ENCODE results near the gene ASB2. TPM values are rescaled to one million over a fixed set of nuclear protein-coding genes. Genes with fewer than 3 reads are reported as not detected.

The ASB2 gene
- total RNA-seq, 1 experiment from 2014 or later: not detected

GRCh38 chr14:93892923-93893558 is 83.3 kb downstream of the ASB2 start:
- H3K27ac Mint-ChIP-seq (ENCODE audit: unreplicated experiment): no peak overlapping the region
- no peak overlapping the region for H3K4me3 ChIP-seq (ENCODE audit: low read depth, low read length)
- CTCF ChIA-PET: no interaction called here

GRCh38 chr14:93892505-93892839 is 83.9 kb downstream of the ASB2 start:
- no peak for DNase-seq
- intact Hi-C loops (cut with micrococcal nuclease; ENCODE audit: unreplicated experiment): no loop called here
- TF ChIP-seq CTCF (IDR thresholded peaks at IDR 0.05; ENCODE audit: insufficient read depth in 1 of 2, low read depth in 1 of 2, low read length in 1 of 2, severe bottlenecking in 1 of 2, unreplicated experiment in 1 of 2): no peak
- Histone ChIP-seq H3K36me3 (ENCODE audit: control insufficient read depth, insufficient read depth, low read length) (no peaks in the 10 kb centered on the region), H3K9me3 (no peaks in the 10 kb centered on the region), H3K4me3 (ENCODE audit: low read depth, low read length) (no peak overlapping the region), H3K27me3 (replicated peaks; ENCODE audit: control insufficient read depth, insufficient read depth, low read length) (no peaks in the 10 kb centered on the region), H3K4me1 (no peaks in the 10 kb centered on the region; the same call in 1 of the 2 replicates)
- BruUV-seq (replicated peaks): no TSS peak
- CTCF ChIA-PET: no interaction called here
- Mint-ChIP-seq H3K27me3 (ENCODE audit: insufficient read depth, unreplicated experiment) (peaks cover 13% of the 10 kb centered on the region), H3K27ac (ENCODE audit: unreplicated experiment) (no peak overlapping the region), H3K4me3 (ENCODE audit: unreplicated experiment) (no peak overlapping the region), H3K9me3 (ENCODE audit: unreplicated experiment) (no peaks in the 10 kb centered on the region), H3K36me3 (ENCODE audit: insufficient read depth, unreplicated experiment) (no peaks in the 10 kb centered on the region), H3K4me1 (ENCODE audit: low read depth, unreplicated experiment) (no peaks in the 10 kb centered on the region)
- POLR2A ChIA-PET: no interaction called here

More at GRCh38 chr14:93892923-93893558, 83.3 kb downstream of the ASB2 start:
- no peaks in the 10 kb centered on the region for H3K36me3 ChIP-seq (ENCODE audit: control insufficient read depth, insufficient read depth, low read length)
- DNase-seq: peak; percentile 68 to 80
- H3K4me3 Mint-ChIP-seq (ENCODE audit: unreplicated experiment): no peak overlapping the region
- intact Hi-C loops (cut with micrococcal nuclease; ENCODE audit: unreplicated experiment): loop anchor here (1.0 kb wide), 1 partner anchor 238 kb away; no protein-coding TSS in a partner anchor
- no peaks in the 10 kb centered on the region for H3K36me3 Mint-ChIP-seq (ENCODE audit: insufficient read depth, unreplicated experiment)
- no TSS peak for BruUV-seq (replicated peaks)
- peaks cover 11% of the 10 kb centered on the region for H3K27me3 Mint-ChIP-seq (ENCODE audit: insufficient read depth, unreplicated experiment)
- no peaks in the 10 kb centered on the region; the same call in 1 of the 2 replicates for H3K4me1 ChIP-seq
- H3K4me1 Mint-ChIP-seq (ENCODE audit: low read depth, unreplicated experiment): no peaks in the 10 kb centered on the region
- H3K27me3 ChIP-seq (replicated peaks; ENCODE audit: control insufficient read depth, insufficient read depth, low read length): no peaks in the 10 kb centered on the region
- no peaks in the 10 kb centered on the region for H3K9me3 Mint-ChIP-seq (ENCODE audit: unreplicated experiment)
- no peaks in the 10 kb centered on the region for H3K9me3 ChIP-seq
- peak; percentile 93 to 95 for TF ChIP-seq CTCF (IDR thresholded peaks at IDR 0.05; ENCODE audit: insufficient read depth in 1 of 2, low read depth in 1 of 2, low read length in 1 of 2, severe bottlenecking in 1 of 2, unreplicated experiment in 1 of 2)
- POLR2A ChIA-PET: no interaction called here

- Histone ChIP-seq H3K36me3 (ENCODE audit: control insufficient read depth, insufficient read depth, low read length) (no peaks in the 10 kb centered on the region), H3K9me3 (no peaks in the 10 kb centered on the region), H3K4me1 (no peaks in the 10 kb centered on the region; the same call in 1 of the 2 replicates), H3K27me3 (replicated peaks; ENCODE audit: control insufficient read depth, insufficient read depth, low read length) (no peaks in the 10 kb centered on the region), H3K4me3 (ENCODE audit: low read depth, low read length) (no peak overlapping the region)
- no TSS peak for BruUV-seq (replicated peaks)
- no peak for DNase-seq
- ChIA-PET POLR2A (no interaction called here), CTCF (no interaction called here)
- intact Hi-C loops (cut with micrococcal nuclease; ENCODE audit: unreplicated experiment): no loop called here
- H3K4me1 Mint-ChIP-seq (ENCODE audit: low read depth, unreplicated experiment): no peaks in the 10 kb centered on the region
- H3K27me3 Mint-ChIP-seq (ENCODE audit: insufficient read depth, unreplicated experiment): peaks cover 13% of the 10 kb centered on the region
- H3K27ac Mint-ChIP-seq (ENCODE audit: unreplicated experiment): no peak overlapping the region
- no peaks in the 10 kb centered on the region for H3K9me3 Mint-ChIP-seq (ENCODE audit: unreplicated experiment)
- no peak for TF ChIP-seq CTCF (IDR thresholded peaks at IDR 0.05; ENCODE audit: insufficient read depth in 1 of 2, low read depth in 1 of 2, low read length in 1 of 2, severe bottlenecking in 1 of 2, unreplicated experiment in 1 of 2)
- H3K4me3 Mint-ChIP-seq (ENCODE audit: unreplicated experiment): no peak overlapping the region
- H3K36me3 Mint-ChIP-seq (ENCODE audit: insufficient read depth, unreplicated experiment): no peaks in the 10 kb centered on the region
These were observed 84.4 kb downstream of the ASB2 start for GRCh38 chr14:93891756-93892504.
